Activated CD4-positive, CD25-positive, alpha-beta regulatory T cell (primary cell): ENCODE data around the gene BTG1.

Source experiments
- DNase-seq, 4 experiments: peaks; one replicate each; lab custom pipeline; 2025; lab: John Stamatoyannopoulos, UW

BTG1 gene

GRCh38 chr12:92133795-92134637, 11.6 kb downstream of the BTG1 start:
- no peak for DNase-seq

- no peak for DNase-seq
These were observed 12.5 kb downstream of the BTG1 start for GRCh38 chr12:92133171-92133570.

GRCh38 chr12:92132288-92132687, 13.4 kb downstream of the BTG1 start:
- DNase-seq: no peak

- no peak for DNase-seq
These were observed 14.6 kb downstream of the BTG1 start for GRCh38 chr12:92130999-92131398.

- DNase-seq: no peak
These were observed 16.0 kb downstream of the BTG1 start for GRCh38 chr12:92129609-92130008.

GRCh38 chr12:92128612-92129011, 17.0 kb downstream of the BTG1 start:
- DNase-seq: no peak

- no peak for DNase-seq
These were observed 21.0 kb downstream of the BTG1 start for GRCh38 chr12:92124689-92125029.

GRCh38 chr12:92123780-92124688, 21.6 kb downstream of the BTG1 start:
- DNase-seq: no peak

- DNase-seq: no peak
These were observed 22.5 kb downstream of the BTG1 start for GRCh38 chr12:92122941-92123779.

GRCh38 chr12:92121826-92122225, 23.8 kb downstream of the BTG1 start:
- DNase-seq: no peak

- DNase-seq: no peak
These were observed 26.7 kb downstream of the BTG1 start for GRCh38 chr12:92118826-92119536.

- DNase-seq: no peak
These were observed 30.8 kb downstream of the BTG1 start for GRCh38 chr12:92114834-92115233.

- DNase-seq: no peak
These were observed 34.4 kb downstream of the BTG1 start for GRCh38 chr12:92111256-92111655.

- DNase-seq: no peak
These were observed 35.5 kb downstream of the BTG1 start for GRCh38 chr12:92110083-92110640.

- no peak for DNase-seq
These were observed 36.0 kb downstream of the BTG1 start for GRCh38 chr12:92109613-92110012.

- DNase-seq: no peak
These were observed 37.0 kb downstream of the BTG1 start for GRCh38 chr12:92108651-92109050.

- no peak for DNase-seq
These were observed 38.0 kb downstream of the BTG1 start for GRCh38 chr12:92107621-92108131.

GRCh38 chr12:92107094-92107493, 38.6 kb downstream of the BTG1 start:
- no peak for DNase-seq

GRCh38 chr12:92105676-92106075, 40.0 kb downstream of the BTG1 start:
- DNase-seq: no peak

- DNase-seq: no peak
These were observed 40.5 kb downstream of the BTG1 start for GRCh38 chr12:92105110-92105509.

- DNase-seq: no peak
These were observed 43.0 kb downstream of the BTG1 start for GRCh38 chr12:92102606-92103005.
